K562 (cell line): Measurements from ENCODE around the gene KLHL29.

ENCODE experiments used
- ASH1L ChIP-seq: fragments of 450-650 bp; IDR thresholded peaks from 2 replicates; pipeline ENCODE4 v1.6.1; 2018; ENCODE audit warnings: borderline replicate concordance, mild to moderate bottlenecking, low read depth; ENCODE audit not compliant: partially characterized antibody
- CBFB ChIP-seq: sonication (generic); formaldehyde crosslinking; IDR thresholded peaks from 2 replicates; pipeline ENCODE4 v1.4.0; 2020; ENCODE audit warnings: mild to moderate bottlenecking, missing genetic modification reagents
- CTCF ChIP-seq, 3 experiments: IDR thresholded peaks in 2 of 3; conservative IDR thresholded peaks in 1 of 3; 2 replicates each; pipeline ENCODE4 v1.5.1; 2011 to 2012; ENCODE audit warnings: low read length in 3 of 3, mild to moderate bottlenecking in 3 of 3, control low read depth in 2 of 3, improper control_type of control experiment in 1 of 3, inconsistent platforms in 1 of 3, low read depth in 1 of 3, mixed read lengths in 1 of 3, moderate library complexity in 1 of 3; ENCODE audit not compliant: insufficient read depth in 2 of 3
- POLR2H ChIP-seq: IDR thresholded peaks from 2 replicates; pipeline ENCODE4 v1.6.1; 2016; ENCODE audit warnings: missing genetic modification characterization, low read depth, mild to moderate bottlenecking, control low read depth, missing compliant biosample characterization, moderate library complexity
- PURB ChIP-seq: sonication (generic); formaldehyde crosslinking; IDR thresholded peaks from 2 replicates; pipeline ENCODE4 v1.9.0; 2021; ENCODE audit warnings: low read depth, mild to moderate bottlenecking, missing genetic modification reagents
- ZNF644 ChIP-seq: fragments of 200-800 bp; sonication (Bioruptor generic); IDR thresholded peaks from 2 replicates; pipeline ENCODE4 v1.6.1; 2016; ENCODE audit warnings: low read depth, missing genetic modification characterization, missing compliant biosample characterization
- ZNF740 ChIP-seq, 3 experiments: fragments of 200-800 bp in 1 of 3; sonication (Bioruptor generic) in 1 of 3; sonication (generic) in 1 of 3; formaldehyde crosslinking in 1 of 3; IDR thresholded peaks; 2 replicates each; pipeline versions ENCODE4 v1.6.1 to v1.8.0; 2016 to 2022; ENCODE audit warnings: mild to moderate bottlenecking in 2 of 3, missing compliant biosample characterization in 2 of 3, missing genetic modification characterization in 2 of 3, missing genetic modification reagents in 1 of 3
- TF ChIP-seq, protein P1 (sequence below), 2 experiments: fragments of 200-800 bp in 1 of 2; sonication (Bioruptor generic) in 1 of 2; sonication (generic) in 1 of 2; formaldehyde crosslinking in 1 of 2; IDR thresholded peaks in 1 of 2; conservative IDR thresholded peaks in 1 of 2; 2 replicates each; pipeline versions ENCODE4 v1.5.0 to v1.6.1; 2016 to 2020; ENCODE audit warnings: missing compliant biosample characterization in 1 of 2, missing genetic modification characterization in 1 of 2, missing genetic modification reagents in 1 of 2

- TF ChIP-seq CTCF (IDR thresholded peaks at IDR 0.05 in 2 of 3, conservative IDR thresholded peaks at IDR 0.05 in 1 of 3; ENCODE audit: insufficient read depth in 2 of 3, low read depth in 1 of 3, low read length in 3 of 3) (no peak), ZNF740 (CRISPR knock-in tag; IDR thresholded peaks at IDR 0.05) (no peak), ZNF740 (tag; IDR thresholded peaks at IDR 0.05) (no peak), ZNF644 (no peak), ASH1L (no peak), PURB (CRISPR knock-in tag) (no peak), CBFB (CRISPR knock-in tag) (no peak), POLR2H (tag) (no peak)
- TF ChIP-seq, protein P1, sequence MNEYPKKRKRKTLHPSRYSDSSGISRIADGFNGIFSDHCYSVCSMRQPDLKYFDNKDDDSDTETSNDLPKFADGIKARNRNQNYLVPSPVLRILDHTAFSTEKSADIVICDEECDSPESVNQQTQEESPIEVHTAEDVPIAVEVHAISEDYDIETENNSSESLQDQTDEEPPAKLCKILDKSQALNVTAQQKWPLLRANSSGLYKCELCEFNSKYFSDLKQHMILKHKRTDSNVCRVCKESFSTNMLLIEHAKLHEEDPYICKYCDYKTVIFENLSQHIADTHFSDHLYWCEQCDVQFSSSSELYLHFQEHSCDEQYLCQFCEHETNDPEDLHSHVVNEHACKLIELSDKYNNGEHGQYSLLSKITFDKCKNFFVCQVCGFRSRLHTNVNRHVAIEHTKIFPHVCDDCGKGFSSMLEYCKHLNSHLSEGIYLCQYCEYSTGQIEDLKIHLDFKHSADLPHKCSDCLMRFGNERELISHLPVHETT (CRISPR knock-in tag; conservative IDR thresholded peaks at IDR 0.05 in 1 of 2, IDR thresholded peaks at IDR 0.05 in 1 of 2), result no peak
Measured at GRCh38 chr2:23649819-23650218, 264.8 kb downstream of the KLHL29 start.
